ENCODE results near the gene IL1R1.

The IL1R1 gene

GRCh38 chr2:102137138-102137537, 5.4 kb upstream of the IL1R1 start:
- DNase-seq: no peak
- no peak overlapping the region for H3K4me3 Mint-ChIP-seq
- no peak for TF ChIP-seq CTCF (IDR thresholded peaks at IDR 0.05)

GRCh38 chr2:102138331-102138730, 4.2 kb upstream of the IL1R1 start:
- TF ChIP-seq CTCF (IDR thresholded peaks at IDR 0.05): no peak

More at GRCh38 chr2:102137138-102137537, 5.4 kb upstream of the IL1R1 start:
- Mint-ChIP-seq H3K9me3 (peaks cover 15% of the 10 kb centered on the region), H3K4me1 (peaks cover 20% of the 10 kb centered on the region), H3K27ac (no peak overlapping the region), H3K36me3 (ENCODE audit: low read depth) (peaks cover 5% of the 10 kb centered on the region), H3K27me3 (ENCODE audit: low read depth, poor library complexity) (peaks cover 18% of the 10 kb centered on the region)

GRCh38 chr2:102139851-102140250, 2.7 kb upstream of the IL1R1 start:
- no peak for TF ChIP-seq CTCF (IDR thresholded peaks at IDR 0.05)
- H3K9me3 Mint-ChIP-seq: peaks cover 19% of the 10 kb centered on the region
- peaks cover 20% of the 10 kb centered on the region for H3K27me3 Mint-ChIP-seq (ENCODE audit: low read depth, poor library complexity)
- H3K36me3 Mint-ChIP-seq (ENCODE audit: low read depth): peaks cover 6% of the 10 kb centered on the region
- no peak overlapping the region for H3K27ac Mint-ChIP-seq
- no peak for DNase-seq
- H3K4me1 Mint-ChIP-seq: peaks cover 27% of the 10 kb centered on the region
- H3K4me3 Mint-ChIP-seq: no peak overlapping the region

More at GRCh38 chr2:102138331-102138730, 4.2 kb upstream of the IL1R1 start:
- no peaks in the 10 kb centered on the region for H3K36me3 Mint-ChIP-seq (ENCODE audit: low read depth)
- no peak overlapping the region for H3K27ac Mint-ChIP-seq
- peaks cover 27% of the 10 kb centered on the region for H3K4me1 Mint-ChIP-seq
- peaks cover 13% of the 10 kb centered on the region for H3K9me3 Mint-ChIP-seq
- H3K27me3 Mint-ChIP-seq (ENCODE audit: low read depth, poor library complexity): peaks cover 23% of the 10 kb centered on the region
- DNase-seq: no peak
- H3K4me3 Mint-ChIP-seq: no peak overlapping the region

GRCh38 chr2:102140377-102140776, 2.2 kb upstream of the IL1R1 start:
- H3K36me3 Mint-ChIP-seq (ENCODE audit: low read depth): peaks cover 11% of the 10 kb centered on the region
- no peak overlapping the region for H3K27ac Mint-ChIP-seq
- peaks cover 20% of the 10 kb centered on the region for H3K27me3 Mint-ChIP-seq (ENCODE audit: low read depth, poor library complexity)
- H3K4me3 Mint-ChIP-seq: peak overlapping the region; percentile 69
- no peak for TF ChIP-seq CTCF (IDR thresholded peaks at IDR 0.05)
- peaks cover 27% of the 10 kb centered on the region for H3K4me1 Mint-ChIP-seq
- no peak for DNase-seq
- peaks cover 24% of the 10 kb centered on the region for H3K9me3 Mint-ChIP-seq

GRCh38 chr2:102141011-102141943, 1.3 kb upstream of the IL1R1 start:
- TF ChIP-seq CTCF (IDR thresholded peaks at IDR 0.05): no peak
- Mint-ChIP-seq H3K27ac (no peak overlapping the region), H3K4me3 (peak overlapping the region; percentile 84), H3K27me3 (ENCODE audit: low read depth, poor library complexity) (peaks cover 20% of the 10 kb centered on the region), H3K36me3 (ENCODE audit: low read depth) (peaks cover 20% of the 10 kb centered on the region), H3K9me3 (peaks cover 33% of the 10 kb centered on the region), H3K4me1 (peaks cover 27% of the 10 kb centered on the region)
- no peak for DNase-seq

Data from nephron progenitor cell (in vitro differentiated cells).